Measurements from ENCODE around the gene MIP.
A peak's percentile ranks its signal among the peaks of the same experiment; 100 is the strongest.
"Not testable (repeated sequence)": the region's sequence is repeated elsewhere in the genome, so short reads cannot be mapped to it uniquely, and the experiment has no call there.

MIP gene

DNA sequence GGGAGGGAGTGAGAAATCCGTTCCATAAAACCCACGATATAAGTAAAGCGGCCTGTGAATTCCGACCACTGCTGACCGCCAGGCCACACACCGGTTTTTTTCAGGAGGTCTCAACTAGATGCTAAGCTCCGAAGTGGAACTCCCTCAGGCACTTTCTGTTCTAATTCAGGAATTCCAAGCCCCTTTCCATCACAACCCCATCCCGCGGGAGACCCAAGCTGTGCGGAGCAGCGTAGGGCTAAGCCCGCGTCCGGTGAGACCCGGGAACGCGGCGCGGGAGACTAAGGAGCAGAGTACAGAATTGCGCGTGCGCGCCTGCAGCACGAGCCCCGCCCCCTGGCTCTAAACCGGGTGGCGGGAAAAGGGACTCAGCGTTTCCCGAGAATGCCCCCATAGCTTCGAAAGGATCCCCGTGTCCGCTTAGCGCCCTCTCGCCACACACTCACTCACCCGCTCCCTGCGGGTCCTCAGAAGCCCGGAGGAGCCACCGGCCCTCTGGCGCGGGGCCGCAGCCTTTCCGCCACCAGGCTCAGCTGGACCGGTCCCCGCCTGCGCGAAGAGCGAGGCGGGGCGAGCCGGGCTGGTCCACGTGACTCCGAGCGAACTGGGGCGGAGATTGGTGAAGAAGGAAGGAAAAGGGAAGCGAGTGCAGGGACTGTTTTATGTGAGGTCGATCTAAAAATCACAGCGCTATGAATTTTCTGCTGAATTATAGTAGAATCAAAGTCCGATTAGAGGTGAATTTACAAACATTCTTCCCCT lies 5.4 kb downstream of the MIP start, which contains the start of gene TIMELESS:
Gene TIMELESS (minus strand): TSS at position 567 of the 762 bp plus-strand sequence. CDS start 15,256 bp downstream, outside the sequence.
- Histone ChIP-seq H3K9me3 (ENCODE audit: control insufficient read depth, insufficient read depth, low read length) (no peaks in the 10 kb centered on the region), H3K36me3 (ENCODE audit: control insufficient read depth, low read length) (peaks cover 28% of the 10 kb centered on the region), H3K79me2 (ENCODE audit: control insufficient read depth, low read length) (peaks cover 45% of the 10 kb centered on the region), H3K27ac (ENCODE audit: low read depth, low read length) (peak within 1 kb of the TSS; percentile 86), H4K20me1 (ENCODE audit: control insufficient read depth, insufficient read depth, low read depth, low read length) (no peaks in the 10 kb centered on the region), H3F3A (ENCODE audit: control insufficient read depth, insufficient read depth) (no peaks in the 10 kb centered on the region), H3K4me3 (ENCODE audit: low read length) (peak within 1 kb of the TSS; percentile 81), H3K4me1 (ENCODE audit: control insufficient read depth, low read length) (peaks cover 28% of the 10 kb centered on the region), H3K9me2 (replicated peaks; ENCODE audit: control insufficient read depth, low read length) (no peaks in the 10 kb centered on the region), H3K27me3 (ENCODE audit: control insufficient read depth, low read length) (no peaks in the 10 kb centered on the region), H3K4me2 (ENCODE audit: low read length) (peak within 1 kb of the TSS; percentile 81)
- TF ChIP-seq CTCF (IDR thresholded peaks at IDR 0.05; ENCODE audit: low read depth, low read length, poor library complexity, severe bottlenecking) = no peak

GRCh38 chr12:56443208-56443607 lies 11.2 kb downstream of the MIP start:
- not testable (repeated sequence) for H3K27me3 ChIP-seq (ENCODE audit: control insufficient read depth, low read length); H3F3A ChIP-seq (ENCODE audit: control insufficient read depth, insufficient read depth); H3K9me3 ChIP-seq (ENCODE audit: control insufficient read depth, insufficient read depth, low read length); H3K27ac ChIP-seq (ENCODE audit: low read depth, low read length); H3K4me3 ChIP-seq (ENCODE audit: low read length); H3K4me2 ChIP-seq (ENCODE audit: low read length); H4K20me1 ChIP-seq (ENCODE audit: control insufficient read depth, insufficient read depth, low read depth, low read length); H3K9me2 ChIP-seq (replicated peaks; ENCODE audit: control insufficient read depth, low read length)
- Histone ChIP-seq H3K4me1 (ENCODE audit: control insufficient read depth, low read length) (peaks cover 36% of the 10 kb centered on the region), H3K36me3 (ENCODE audit: control insufficient read depth, low read length) (peaks cover 47% of the 10 kb centered on the region), H3K79me2 (ENCODE audit: control insufficient read depth, low read length) (peaks cover 96% of the 10 kb centered on the region)

GRCh38 chr12:56437430-56438176 lies 16.9 kb downstream of the MIP start:
- peaks cover 47% of the 10 kb centered on the region for H3K36me3 ChIP-seq (ENCODE audit: control insufficient read depth, low read length)
- H3F3A ChIP-seq (ENCODE audit: control insufficient read depth, insufficient read depth) = no peaks in the 10 kb centered on the region; the same call in 1 of the 2 replicates
- H3K4me3 ChIP-seq (ENCODE audit: low read length) = no peak overlapping the region
- peaks cover 92% of the 10 kb centered on the region for H3K79me2 ChIP-seq (ENCODE audit: control insufficient read depth, low read length)
- H4K20me1 ChIP-seq (ENCODE audit: control insufficient read depth, insufficient read depth, low read depth, low read length) = no peaks in the 10 kb centered on the region
- no peak overlapping the region for H3K4me2 ChIP-seq (ENCODE audit: low read length)
- no peaks in the 10 kb centered on the region for H3K9me2 ChIP-seq (replicated peaks; ENCODE audit: control insufficient read depth, low read length)
- TF ChIP-seq EZH2phosphoT487 (IDR thresholded peaks at IDR 0.05; ENCODE audit: borderline replicate concordance, low read length) = no peak
- TF ChIP-seq CTCF (IDR thresholded peaks at IDR 0.05; ENCODE audit: low read depth, low read length, poor library complexity, severe bottlenecking) = no peak
- H3K27me3 ChIP-seq (ENCODE audit: control insufficient read depth, low read length) = no peaks in the 10 kb centered on the region
- H3K4me1 ChIP-seq (ENCODE audit: control insufficient read depth, low read length) = peaks cover 21% of the 10 kb centered on the region
- no peak overlapping the region for H3K27ac ChIP-seq (ENCODE audit: low read depth, low read length)
- no peaks in the 10 kb centered on the region for H3K9me3 ChIP-seq (ENCODE audit: control insufficient read depth, insufficient read depth, low read length)

- Histone ChIP-seq H3K4me3 (ENCODE audit: low read length) (no peak overlapping the region), H3K79me2 (ENCODE audit: control insufficient read depth, low read length) (peaks cover 64% of the 10 kb centered on the region), H3F3A (ENCODE audit: control insufficient read depth, insufficient read depth) (no peaks in the 10 kb centered on the region), H4K20me1 (ENCODE audit: control insufficient read depth, insufficient read depth, low read depth, low read length) (no peaks in the 10 kb centered on the region), H3K4me2 (ENCODE audit: low read length) (no peak overlapping the region), H3K27ac (ENCODE audit: low read depth, low read length) (no peak overlapping the region), H3K4me1 (ENCODE audit: control insufficient read depth, low read length) (no peaks in the 10 kb centered on the region), H3K9me3 (ENCODE audit: control insufficient read depth, insufficient read depth, low read length) (no peaks in the 10 kb centered on the region), H3K27me3 (ENCODE audit: control insufficient read depth, low read length) (no peaks in the 10 kb centered on the region), H3K36me3 (ENCODE audit: control insufficient read depth, low read length) (peaks cover 53% of the 10 kb centered on the region), H3K9me2 (replicated peaks; ENCODE audit: control insufficient read depth, low read length) (no peaks in the 10 kb centered on the region)
- TF ChIP-seq EZH2phosphoT487 (IDR thresholded peaks at IDR 0.05; ENCODE audit: borderline replicate concordance, low read length) (no peak), CTCF (IDR thresholded peaks at IDR 0.05; ENCODE audit: low read depth, low read length, poor library complexity, severe bottlenecking) (no peak)
Observed at GRCh38 chr12:56434828-56435227, 19.6 kb downstream of the MIP start.
